Cerebellar nuclear complex (tissue), 1 donor: ENCODE results near the gene SCARB2.

Experiments used
- DNase-seq, 2 experiments: peaks; one replicate each; lab custom pipeline; 2025; lab: John Stamatoyannopoulos, UW

SCARB2 gene

GRCh38 chr4:76226418-76226817 is 12.8 kb upstream of the SCARB2 start:
- no peak for DNase-seq

- no peak for DNase-seq
Measured at GRCh38 chr4:76224171-76224570, 10.5 kb upstream of the SCARB2 start.

- DNase-seq, result no peak
Measured at GRCh38 chr4:76219299-76220055, 5.9 kb upstream of the SCARB2 start.

GRCh38 chr4:76216975-76217814 is 3.6 kb upstream of the SCARB2 start:
- DNase-seq, result no peak

- DNase-seq, result no peak
Measured at GRCh38 chr4:76216524-76216923, 2.9 kb upstream of the SCARB2 start.

GRCh38 chr4:76215077-76215476 is 1.5 kb upstream of the SCARB2 start:
- no peak for DNase-seq

- no peak for DNase-seq
Measured at GRCh38 chr4:76214177-76214675, 602 bp upstream of the SCARB2 start.

GRCh38 chr4:76212851-76213414 is 691 bp downstream of the SCARB2 start:
- DNase-seq, result no peak

GRCh38 chr4:76211769-76212708 is 1.6 kb downstream of the SCARB2 start:
- DNase-seq, result no peak

- no peak for DNase-seq
Measured at GRCh38 chr4:76210452-76210851, 3.2 kb downstream of the SCARB2 start.

GRCh38 chr4:76209881-76210280 is 3.7 kb downstream of the SCARB2 start:
- DNase-seq, result no peak

- no peak for DNase-seq
Measured at GRCh38 chr4:76208005-76208765, 5.4 kb downstream of the SCARB2 start.

- DNase-seq, result no peak
Measured at GRCh38 chr4:76207549-76207948, 6.1 kb downstream of the SCARB2 start.

GRCh38 chr4:76206222-76206942 is 7.2 kb downstream of the SCARB2 start:
- DNase-seq, result no peak

- DNase-seq, result no peak
Measured at GRCh38 chr4:76205476-76205875, 8.1 kb downstream of the SCARB2 start.

GRCh38 chr4:76204936-76205335 is 8.7 kb downstream of the SCARB2 start:
- no peak for DNase-seq

- no peak for DNase-seq
Measured at GRCh38 chr4:76203541-76203940, 10.1 kb downstream of the SCARB2 start.

GRCh38 chr4:76201276-76201675 is 12.3 kb downstream of the SCARB2 start:
- no peak for DNase-seq

GRCh38 chr4:76200771-76201231 is 12.8 kb downstream of the SCARB2 start:
- DNase-seq, result no peak

- no peak for DNase-seq
Measured at GRCh38 chr4:76199664-76200211, 13.9 kb downstream of the SCARB2 start.
